Endodermal cell (in vitro differentiated cells): ENCODE measurements around the gene HLCS. TPM values are rescaled to one million over a fixed set of nuclear protein-coding genes. Genes with fewer than 3 reads are reported as not detected.
A peak's percentile ranks its signal among the peaks of the same experiment; 100 is the strongest.

Source experiments
- DNase-seq: peaks from one replicate; pipeline ENCODE4 v3.0.0-alpha.2; 2017
- H3K27ac ChIP-seq: 2 replicates; pipeline ENCODE4 v1.5.1; 2013; ENCODE audit warnings: mild to moderate bottlenecking, low read depth, low read length, moderate library complexity
- H3K27me3 ChIP-seq: 2 replicates; pipeline ENCODE4 v1.6.1; 2013; ENCODE audit warnings: mild to moderate bottlenecking, low read length, moderate library complexity; ENCODE audit not compliant: insufficient read depth, control insufficient read depth, poor library complexity, severe bottlenecking
- H3K36me3 ChIP-seq: 2 replicates; pipeline ENCODE4 v1.7.0; 2013; ENCODE audit warnings: mild to moderate bottlenecking, low read length, moderate library complexity; ENCODE audit not compliant: control insufficient read depth, insufficient read depth
- H3K4me1 ChIP-seq: one replicate; pipeline ENCODE4 v1.7.0; 2013; ENCODE audit warnings: low read length; ENCODE audit not compliant: control insufficient read depth, insufficient read depth
- H3K4me3 ChIP-seq: 2 replicates; pipeline ENCODE4 v1.5.1; 2013; ENCODE audit warnings: mild to moderate bottlenecking, low read length, moderate library complexity
- H3K9ac ChIP-seq: 2 replicates; pipeline ENCODE4 v1.6.1; 2013; ENCODE audit warnings: mild to moderate bottlenecking, low read length, moderate library complexity; ENCODE audit not compliant: poor library complexity, severe bottlenecking; ENCODE audit errors: extremely low read depth
- H3K9me3 ChIP-seq: 2 replicates; pipeline ENCODE4 v1.6.1; 2013; ENCODE audit warnings: mild to moderate bottlenecking, low read length, moderate library complexity; ENCODE audit not compliant: control insufficient read depth
- H3K27ac Mint-ChIP-seq: 2 replicates; pipeline ENCODE4 v1.8.0; 2020; ENCODE audit warnings: mixed read lengths
- H3K27me3 Mint-ChIP-seq: 2 replicates; pipeline ENCODE4 v1.8.0; 2021; ENCODE audit warnings: mild to moderate bottlenecking, mixed read lengths; ENCODE audit not compliant: insufficient read depth
- H3K36me3 Mint-ChIP-seq: 2 replicates; pipeline ENCODE4 v1.8.0; 2020; ENCODE audit warnings: low read depth, mixed read lengths
- H3K4me1 Mint-ChIP-seq: 2 replicates; pipeline ENCODE4 v1.8.0; 2020; ENCODE audit warnings: mixed read lengths
- H3K4me3 Mint-ChIP-seq: 2 replicates; pipeline ENCODE4 v1.8.0; 2020; ENCODE audit warnings: mild to moderate bottlenecking, moderate library complexity, mixed read lengths
- H3K9me3 Mint-ChIP-seq: 2 replicates; pipeline ENCODE4 v1.8.0; 2020; ENCODE audit warnings: mild to moderate bottlenecking, mixed read lengths
- CTCF ChIP-seq: fragments of 200-600 bp; sonication (generic); conservative IDR thresholded peaks from 2 replicates; pipeline ENCODE4 v1.5.0; 2021; ENCODE audit warnings: antibody characterized with exemption, mild to moderate bottlenecking
- WGBS, 2 experiments: methylation state at CpG; one replicate each; pipeline versions ENCODE4 v1.1.5 to v1.1.7; 2013; ENCODE audit warnings: missing lambda C conversion rate in 2 of 2, mixed read lengths in 1 of 2; ENCODE audit not compliant: insufficient coverage in 1 of 2, insufficient read length in 1 of 2; 5-methylcytosine and 5-hydroxymethylcytosine counted together
- total RNA-seq, 2 donors: library from RNA; stranded (reverse); fragmentation: NEBNext Ultra II Directional in 1 of 2; extraction: Animal tissue kit (Norgen Biotek cat#: 25700) in 1 of 2; gene quantifications; 2 replicates in 1 of 2; 3 replicates in 1 of 2; pipeline ENCODE4 v1.2.1, GENCODE V29; 2021

Gene HLCS
- total RNA-seq, 2 donors from 2014 or later = 25.0 to 30.1 TPM

- H3K27ac Mint-ChIP-seq = peak overlapping the region; percentile 49
- Histone ChIP-seq H3K4me3 (no peak overlapping the region), H3K4me1 (no peaks in the 10 kb centered on the region), H3K9ac (no peak overlapping the region), H3K27ac (no peak overlapping the region), H3K27me3 (no peaks in the 10 kb centered on the region), H3K36me3 (no peaks in the 10 kb centered on the region), H3K9me3 (no peaks in the 10 kb centered on the region)
- H3K9me3 Mint-ChIP-seq = no peaks in the 10 kb centered on the region
- H3K36me3 Mint-ChIP-seq = peaks cover 4% of the 10 kb centered on the region
- WGBS, 2 experiments = 62 to 78% methylated on average over 3 to 4 of the region's 4 CpGs
- TF ChIP-seq CTCF = no peak
- DNase-seq = peak; percentile 49
- H3K4me1 Mint-ChIP-seq = peaks cover 19% of the 10 kb centered on the region
- H3K4me3 Mint-ChIP-seq = no peak overlapping the region
- H3K27me3 Mint-ChIP-seq = peaks cover 8% of the 10 kb centered on the region
These were observed 119.8 kb downstream of the HLCS start for GRCh38 chr21:36846631-36847030.

GRCh38 chr21:36845790-36846189 is 120.7 kb downstream of the HLCS start:
- Histone ChIP-seq H3K9ac (no peak overlapping the region), H3K4me3 (no peak overlapping the region), H3K27me3 (no peaks in the 10 kb centered on the region), H3K36me3 (no peaks in the 10 kb centered on the region), H3K4me1 (no peaks in the 10 kb centered on the region), H3K9me3 (no peaks in the 10 kb centered on the region), H3K27ac (no peak overlapping the region)
- no peak for DNase-seq
- 90 to 97% methylated on average over 2 of the region's 2 CpGs for WGBS, 2 experiments
- peaks cover 2% of the 10 kb centered on the region for H3K27me3 Mint-ChIP-seq
- no peak overlapping the region for H3K4me3 Mint-ChIP-seq
- H3K27ac Mint-ChIP-seq = no peak overlapping the region
- H3K4me1 Mint-ChIP-seq = peaks cover 19% of the 10 kb centered on the region
- TF ChIP-seq CTCF = no peak
- no peaks in the 10 kb centered on the region for H3K9me3 Mint-ChIP-seq
- peaks cover 4% of the 10 kb centered on the region for H3K36me3 Mint-ChIP-seq

GRCh38 chr21:36845070-36845469 is 121.4 kb downstream of the HLCS start:
- Mint-ChIP-seq H3K27ac (no peak overlapping the region), H3K4me1 (peaks cover 19% of the 10 kb centered on the region), H3K36me3 (peaks cover 4% of the 10 kb centered on the region), H3K9me3 (no peaks in the 10 kb centered on the region), H3K27me3 (no peaks in the 10 kb centered on the region), H3K4me3 (no peak overlapping the region)
- 96 to 100% methylated on average over 10 of the region's 10 CpGs for WGBS, 2 experiments
- TF ChIP-seq CTCF = no peak
- H3K9ac ChIP-seq = no peak overlapping the region
- DNase-seq = no peak
- no peaks in the 10 kb centered on the region for H3K4me1 ChIP-seq
- H3K9me3 ChIP-seq = no peaks in the 10 kb centered on the region
- no peaks in the 10 kb centered on the region for H3K27me3 ChIP-seq
- H3K36me3 ChIP-seq = no peaks in the 10 kb centered on the region
- H3K27ac ChIP-seq = no peak overlapping the region
- H3K4me3 ChIP-seq = no peak overlapping the region
